PC-3 (cell line): ENCODE data around the gene CLDN24. TPM values are rescaled to one million over a fixed set of nuclear protein-coding genes. Genes with fewer than 3 reads are reported as not detected.

ENCODE experiments used
- ATAC-seq: fragments of 200-7000 bp; cut with Tn5 transposase; 2 replicates; pipeline ENCODE4 v1.9.1; 2020; ENCODE audit warnings: mild to moderate bottlenecking, moderate library complexity
- BruUV-seq: library from RNA; stranded (reverse); fragments of 400-500 nt; replicated peaks from 2 replicates; lab custom pipeline; 2021; lab: Mats Ljungman, UMichigan
- CTCF ChIA-PET: fragments of 300-600 bp; sonication (Branson Sonifier 250); formaldehyde crosslinking; loops from one replicate; lab custom pipeline; 2022; ENCODE audit warnings: antibody characterized with exemption; lab: Charles Lee
- POLR2A ChIA-PET: fragments of 300-600 bp; sonication (Branson Sonifier 250); formaldehyde crosslinking; loops from one replicate; lab custom pipeline; 2022; ENCODE audit warnings: antibody characterized with exemption; ENCODE audit not compliant: unreplicated experiment; lab: Charles Lee
- DNase-seq: peaks from one replicate; pipeline ENCODE4 v3.0.0-alpha.2; 2015
- H2AFZ ChIP-seq: fragments of 300-600 bp; sonication (generic); 2 replicates; pipeline ENCODE4 v1.6.0; 2016; ENCODE audit warnings: antibody characterized with exemption, low read length
- H3F3A ChIP-seq: fragments of 300-600 bp; sonication (generic); one replicate; pipeline ENCODE4 v1.6.0; 2017; ENCODE audit warnings: antibody characterized with exemption, low read length, control low read depth, mild to moderate bottlenecking; ENCODE audit not compliant: unreplicated experiment
- H3K27ac ChIP-seq: fragments of 300-600 bp; sonication (generic); 2 replicates; pipeline ENCODE4 v1.5.1; 2016; ENCODE audit warnings: mild to moderate bottlenecking, low read length
- H3K27me3 ChIP-seq: fragments of 300-600 bp; sonication (generic); 2 replicates; pipeline ENCODE4 v1.6.1; 2016; ENCODE audit warnings: low read length, mixed read lengths
- H3K36me3 ChIP-seq: fragments of 300-600 bp; sonication (generic); 2 replicates; pipeline ENCODE4 v1.6.1; 2016; ENCODE audit warnings: low read depth, mixed run types, low read length, mixed read lengths
- H3K4me1 ChIP-seq: fragments of 300-600 bp; sonication (generic); 2 replicates; pipeline ENCODE4 v1.5.1; 2016; ENCODE audit warnings: low read length; ENCODE audit not compliant: insufficient read depth
- H3K4me2 ChIP-seq: fragments of 300-600 bp; sonication (generic); 2 replicates; pipeline ENCODE4 v1.6.0; 2016; ENCODE audit warnings: low read length
- H3K4me3 ChIP-seq: fragments of 300-600 bp; sonication (generic); 2 replicates; pipeline ENCODE4 v1.5.1; 2016; ENCODE audit warnings: mild to moderate bottlenecking, low read length, mixed read lengths
- H3K79me2 ChIP-seq: fragments of 300-600 bp; sonication (generic); 2 replicates; pipeline ENCODE4 v1.6.1; 2017; ENCODE audit warnings: low read length, mixed read lengths
- H3K9ac ChIP-seq: fragments of 300-600 bp; sonication (generic); 2 replicates; pipeline ENCODE4 v1.6.0; 2016; ENCODE audit warnings: mild to moderate bottlenecking, low read length
- H3K9me2 ChIP-seq: fragments of 300-600 bp; sonication (generic); replicated peaks from 2 replicates; pipeline ENCODE4 v1.6.1; 2016; ENCODE audit warnings: mixed run types, low read length, mixed read lengths
- H3K9me3 ChIP-seq: fragments of 300-600 bp; sonication (generic); 2 replicates; pipeline ENCODE4 v1.6.1; 2016; ENCODE audit warnings: low read length, mixed read lengths
- H4K20me1 ChIP-seq: fragments of 300-600 bp; sonication (generic); 2 replicates; pipeline ENCODE4 v1.6.1; 2016; ENCODE audit warnings: low read length, mixed read lengths
- CTCF ChIP-seq: fragments of 300-600 bp; sonication (generic); conservative IDR thresholded peaks from 2 replicates; pipeline ENCODE4 v1.5.1; 2017; ENCODE audit warnings: antibody characterized with exemption, low read depth, mild to moderate bottlenecking, low read length
- EZH2 ChIP-seq: fragments of 300-600 bp; sonication (generic); IDR thresholded peaks from one replicate; pipeline ENCODE4 v1.6.1; 2017; ENCODE audit warnings: antibody characterized with exemption, mild to moderate bottlenecking, low read length; ENCODE audit not compliant: unreplicated experiment
- EZH2phosphoT487 ChIP-seq: fragments of 300-600 bp; sonication (generic); IDR thresholded peaks from 2 replicates; pipeline ENCODE4 v1.6.1; 2018; ENCODE audit warnings: mild to moderate bottlenecking, antibody characterized with exemption, low read length, borderline replicate concordance
- intact Hi-C: fragments of 100-400 bp; cut with micrococcal nuclease; formaldehyde crosslinking; loops from 2 replicates; pipeline ENCODE4 v1.9.0; 2023
- total RNA-seq: library from RNA; depleted of rRNA; stranded (reverse); fragments of >200 nt; gene quantifications from 2 replicates; pipeline ENCODE4 v1.2.3, GENCODE V29; 2014

Gene CLDN24
- total RNA-seq, 1 experiment from 2014 or later: not detected

GRCh38 chr4:183347146-183347545 lies 24.9 kb upstream of the CLDN24 start:
- no peak for ATAC-seq

GRCh38 chr4:183345261-183345660 lies 23.0 kb upstream of the CLDN24 start:
- ChIA-PET CTCF (no interaction called here), POLR2A (no interaction called here)
- Histone ChIP-seq H3K36me3 (no peaks in the 10 kb centered on the region), H3K9me3 (no peaks in the 10 kb centered on the region), H3K9me2 (no peaks in the 10 kb centered on the region), H3F3A (no peaks in the 10 kb centered on the region), H3K27ac (no peak overlapping the region), H2AFZ (no peak overlapping the region), H3K4me2 (no peak overlapping the region), H3K4me3 (no peak overlapping the region), H4K20me1 (no peaks in the 10 kb centered on the region), H3K9ac (no peak overlapping the region), H3K27me3 (no peaks in the 10 kb centered on the region), H3K79me2 (no peaks in the 10 kb centered on the region), H3K4me1 (peaks cover 14% of the 10 kb centered on the region)
- TF ChIP-seq EZH2 (no peak), CTCF (no peak), EZH2phosphoT487 (no peak)
- DNase-seq (no peak), ATAC-seq (no peak)
- no TSS peak for BruUV-seq
- intact Hi-C loops: no loop called here

More at GRCh38 chr4:183347146-183347545, 24.9 kb upstream of the CLDN24 start:
- DNase-seq: no peak
- TF ChIP-seq EZH2phosphoT487: no peak
- TF ChIP-seq CTCF: no peak
- no peaks in the 10 kb centered on the region for H3K27me3 ChIP-seq
- no peaks in the 10 kb centered on the region for H3K9me2 ChIP-seq
- H3K27ac ChIP-seq: no peak overlapping the region
- no peaks in the 10 kb centered on the region for H3K79me2 ChIP-seq
- intact Hi-C loops: no loop called here
- no peak overlapping the region for H3K4me3 ChIP-seq
- peaks cover 14% of the 10 kb centered on the region for H3K4me1 ChIP-seq
- POLR2A ChIA-PET: no interaction called here
- H4K20me1 ChIP-seq: no peaks in the 10 kb centered on the region
- CTCF ChIA-PET: no interaction called here
- H3K4me2 ChIP-seq: no peak overlapping the region
- H3K9me3 ChIP-seq: no peaks in the 10 kb centered on the region
- H3K36me3 ChIP-seq: no peaks in the 10 kb centered on the region
- no TSS peak for BruUV-seq
- no peak overlapping the region for H3K9ac ChIP-seq
- no peak overlapping the region for H2AFZ ChIP-seq
- H3F3A ChIP-seq: no peaks in the 10 kb centered on the region

GRCh38 chr4:183344523-183345255 lies 22.5 kb upstream of the CLDN24 start:
- intact Hi-C loops: no loop called here
- H3K4me2 ChIP-seq: no peak overlapping the region
- H2AFZ ChIP-seq: no peak overlapping the region
- DNase-seq (no peak), ATAC-seq (no peak)
- H4K20me1 ChIP-seq: no peaks in the 10 kb centered on the region
- H3K79me2 ChIP-seq: no peaks in the 10 kb centered on the region
- no peaks in the 10 kb centered on the region for H3K9me2 ChIP-seq
- no peak overlapping the region for H3K4me3 ChIP-seq
- no peaks in the 10 kb centered on the region for H3K27me3 ChIP-seq
- TF ChIP-seq EZH2 (no peak), EZH2phosphoT487 (no peak), CTCF (no peak)
- H3K9me3 ChIP-seq: no peaks in the 10 kb centered on the region
- ChIA-PET POLR2A (no interaction called here), CTCF (no interaction called here)
- H3F3A ChIP-seq: no peaks in the 10 kb centered on the region
- H3K27ac ChIP-seq: no peak overlapping the region
- peaks cover 13% of the 10 kb centered on the region for H3K4me1 ChIP-seq
- BruUV-seq: no TSS peak
- no peak overlapping the region for H3K9ac ChIP-seq
- H3K36me3 ChIP-seq: no peaks in the 10 kb centered on the region
